Upper lobe of right lung (tissue), 1 donor: ENCODE results near the gene GPR157. TPM values are rescaled to one million over a fixed set of nuclear protein-coding genes. Genes with fewer than 3 reads are reported as not detected.
"Not testable (repeated sequence)": the region's sequence is repeated elsewhere in the genome, so short reads cannot be mapped to it uniquely, and the experiment has no call there.

Experiments used
- ATAC-seq: fragments of 200-7000 bp; cut with Tn5 transposase; one replicate; pipeline ENCODE4 v1.9.1; 2020; ENCODE audit warnings: mild to moderate bottlenecking, moderate library complexity
- DNase-seq: peaks from one replicate; pipeline ENCODE4 v3.0.0-alpha.2; 2020
- H3K27ac ChIP-seq: fragments of 200-600 bp; one replicate; pipeline ENCODE4 v1.8.0; 2022
- H3K27me3 ChIP-seq: fragments of 200-600 bp; one replicate; pipeline ENCODE4 v1.8.0; 2022; ENCODE audit warnings: mild to moderate bottlenecking
- H3K36me3 ChIP-seq: fragments of 200-600 bp; one replicate; pipeline ENCODE4 v1.8.0; 2022
- H3K4me1 ChIP-seq: fragments of 200-600 bp; one replicate; pipeline ENCODE4 v1.8.0; 2022
- H3K4me3 ChIP-seq: fragments of 200-600 bp; one replicate; pipeline ENCODE4 v1.8.0; 2022; ENCODE audit warnings: mild to moderate bottlenecking
- H3K9me3 ChIP-seq: fragments of 200-600 bp; one replicate; pipeline ENCODE4 v1.8.0; 2022
- intact Hi-C: fragments of 100-400 bp; cut with DNase I; formaldehyde crosslinking; loops from one replicate; pipeline ENCODE4 v1.11.0; 2022
- total RNA-seq: library from RNA; stranded (reverse); fragmentation: NEBNext Ultra II Directional; extraction: Animal tissue kit (Norgen Biotek cat#: 25700); gene quantifications from one replicate; pipeline ENCODE4 v1.2.1, GENCODE V29; 2021
- TF ChIP-seq, protein P1 (sequence below): fragments of 200-600 bp; IDR thresholded peaks from one replicate; pipeline ENCODE4 v1.8.0; 2022; ENCODE audit warnings: antibody characterized with exemption
- donor health status: DM: no; HTN: yes; CAD: no; lungs with severe emphysema.

GPR157 gene
- total RNA-seq, 1 donor from 2014 or later, result 19.0 TPM

DNA sequence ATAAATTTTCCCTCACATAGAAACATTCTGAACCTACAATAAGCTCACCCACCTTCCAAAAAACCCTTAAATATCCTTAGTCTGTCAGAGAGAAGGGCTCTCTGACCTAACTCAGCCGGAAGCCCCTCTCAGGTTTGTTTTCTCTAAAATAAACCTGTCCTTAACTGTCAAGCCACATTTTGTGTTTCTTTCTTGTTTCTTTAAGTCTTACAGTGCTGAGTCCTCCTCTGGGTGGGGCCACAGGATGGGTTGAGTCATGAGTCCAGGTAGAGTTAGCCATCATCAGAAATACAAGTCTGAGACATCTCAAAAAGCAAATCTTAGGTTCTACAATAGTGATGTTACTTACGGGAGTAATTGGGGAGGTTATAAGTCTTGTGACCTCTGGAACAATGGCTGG lies 33.1 kb downstream of the GPR157 start:
- Histone ChIP-seq H3K4me3 (no peak overlapping the region), H3K27ac (no peak overlapping the region), H3K9me3 (no peaks in the 10 kb centered on the region), H3K27me3 (no peaks in the 10 kb centered on the region), H3K4me1 (no peaks in the 10 kb centered on the region), H3K36me3 (no peaks in the 10 kb centered on the region)
- TF ChIP-seq, protein P1, sequence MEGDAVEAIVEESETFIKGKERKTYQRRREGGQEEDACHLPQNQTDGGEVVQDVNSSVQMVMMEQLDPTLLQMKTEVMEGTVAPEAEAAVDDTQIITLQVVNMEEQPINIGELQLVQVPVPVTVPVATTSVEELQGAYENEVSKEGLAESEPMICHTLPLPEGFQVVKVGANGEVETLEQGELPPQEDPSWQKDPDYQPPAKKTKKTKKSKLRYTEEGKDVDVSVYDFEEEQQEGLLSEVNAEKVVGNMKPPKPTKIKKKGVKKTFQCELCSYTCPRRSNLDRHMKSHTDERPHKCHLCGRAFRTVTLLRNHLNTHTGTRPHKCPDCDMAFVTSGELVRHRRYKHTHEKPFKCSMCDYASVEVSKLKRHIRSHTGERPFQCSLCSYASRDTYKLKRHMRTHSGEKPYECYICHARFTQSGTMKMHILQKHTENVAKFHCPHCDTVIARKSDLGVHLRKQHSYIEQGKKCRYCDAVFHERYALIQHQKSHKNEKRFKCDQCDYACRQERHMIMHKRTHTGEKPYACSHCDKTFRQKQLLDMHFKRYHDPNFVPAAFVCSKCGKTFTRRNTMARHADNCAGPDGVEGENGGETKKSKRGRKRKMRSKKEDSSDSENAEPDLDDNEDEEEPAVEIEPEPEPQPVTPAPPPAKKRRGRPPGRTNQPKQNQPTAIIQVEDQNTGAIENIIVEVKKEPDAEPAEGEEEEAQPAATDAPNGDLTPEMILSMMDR, result no peak
- intact Hi-C loops, result no loop called here
- ATAC-seq (no peak), DNase-seq (no peak)

DNA sequence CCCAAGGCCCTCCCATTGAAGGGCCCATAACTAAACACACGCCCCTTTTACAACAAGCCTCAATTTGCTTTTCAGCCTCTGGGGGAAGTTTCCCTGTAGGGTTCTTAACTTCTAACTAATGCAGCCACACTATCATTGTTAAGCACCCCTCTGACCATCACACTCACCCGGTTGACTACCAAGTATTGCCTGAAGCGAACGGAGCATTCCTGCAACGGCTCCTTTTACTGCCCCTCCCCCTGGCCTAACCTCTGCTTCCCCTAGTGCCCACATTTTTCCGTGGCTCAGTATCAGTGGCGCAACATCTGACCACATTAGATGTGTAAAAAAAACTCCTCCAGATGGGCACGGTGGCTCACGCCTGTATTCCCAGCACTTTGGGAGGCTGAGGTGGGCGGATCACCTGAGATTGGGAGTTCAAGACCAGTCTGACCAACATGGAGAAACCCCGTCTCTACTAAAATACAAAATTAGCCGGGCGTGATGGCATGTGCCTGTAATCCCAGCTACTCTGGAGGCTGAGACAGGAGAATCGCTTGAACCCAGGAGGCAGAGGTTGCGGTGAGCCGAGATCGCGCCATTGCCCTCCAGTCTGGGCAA lies 34.8 kb downstream of the GPR157 start:
- H3K4me1 ChIP-seq, H3K9me3 ChIP-seq, DNase-seq, H3K27me3 ChIP-seq, H3K36me3 ChIP-seq, H3K27ac ChIP-seq, intact Hi-C loops, H3K4me3 ChIP-seq: not testable (repeated sequence)
- peak; percentile 36 for ATAC-seq

GRCh38 chr1:9093581-9093980 lies 35.3 kb downstream of the GPR157 start:
- Histone ChIP-seq H3K36me3 (no peaks in the 10 kb centered on the region), H3K27me3 (no peaks in the 10 kb centered on the region), H3K4me3 (no peak overlapping the region), H3K27ac (no peak overlapping the region), H3K4me1 (no peaks in the 10 kb centered on the region), H3K9me3 (no peaks in the 10 kb centered on the region)
- DNase-seq (no peak), ATAC-seq (peak; percentile 47)
- TF ChIP-seq, protein P1, result no peak
- intact Hi-C loops, result no loop called here

DNA sequence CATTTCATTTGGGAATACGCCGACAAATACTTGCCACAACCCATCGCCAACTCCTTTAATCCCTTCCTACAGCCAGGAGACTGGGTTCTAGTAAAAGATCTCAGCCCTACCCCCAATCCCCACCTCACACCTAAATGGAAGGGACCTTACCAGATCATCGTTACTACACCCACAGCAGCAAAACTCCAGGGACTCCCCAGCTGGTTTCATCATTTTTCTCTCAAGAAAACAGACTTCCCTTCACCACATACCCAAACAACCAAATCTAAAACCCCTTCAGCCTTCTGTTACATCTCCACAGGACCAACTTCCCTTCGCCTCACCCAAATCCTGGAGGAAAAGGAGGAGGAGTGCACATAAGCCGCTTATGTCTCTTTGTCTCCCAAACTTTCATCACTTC lies 35.8 kb downstream of the GPR157 start:
- H3K9me3 ChIP-seq, result no peaks in the 10 kb centered on the region
- ATAC-seq, result no peak
- no peak overlapping the region for H3K27ac ChIP-seq
- intact Hi-C loops, result no loop called here
- TF ChIP-seq, protein P1, result no peak
- H3K4me1 ChIP-seq, result no peaks in the 10 kb centered on the region
- no peak for DNase-seq
- no peaks in the 10 kb centered on the region for H3K36me3 ChIP-seq
- H3K27me3 ChIP-seq, result no peaks in the 10 kb centered on the region
- H3K4me3 ChIP-seq, result no peak overlapping the region

- ATAC-seq (no peak), DNase-seq (no peak)
- intact Hi-C loops, result no loop called here
- no peaks in the 10 kb centered on the region for H3K9me3 ChIP-seq
- peaks cover 3% of the 10 kb centered on the region for H3K4me1 ChIP-seq
- no peak overlapping the region for H3K4me3 ChIP-seq
- H3K27ac ChIP-seq, result no peak overlapping the region
- TF ChIP-seq, protein P1, result no peak
- H3K36me3 ChIP-seq, result no peaks in the 10 kb centered on the region
- H3K27me3 ChIP-seq, result no peaks in the 10 kb centered on the region
Measured at GRCh38 chr1:9088807-9089206, 40.1 kb downstream of the GPR157 start.

DNA sequence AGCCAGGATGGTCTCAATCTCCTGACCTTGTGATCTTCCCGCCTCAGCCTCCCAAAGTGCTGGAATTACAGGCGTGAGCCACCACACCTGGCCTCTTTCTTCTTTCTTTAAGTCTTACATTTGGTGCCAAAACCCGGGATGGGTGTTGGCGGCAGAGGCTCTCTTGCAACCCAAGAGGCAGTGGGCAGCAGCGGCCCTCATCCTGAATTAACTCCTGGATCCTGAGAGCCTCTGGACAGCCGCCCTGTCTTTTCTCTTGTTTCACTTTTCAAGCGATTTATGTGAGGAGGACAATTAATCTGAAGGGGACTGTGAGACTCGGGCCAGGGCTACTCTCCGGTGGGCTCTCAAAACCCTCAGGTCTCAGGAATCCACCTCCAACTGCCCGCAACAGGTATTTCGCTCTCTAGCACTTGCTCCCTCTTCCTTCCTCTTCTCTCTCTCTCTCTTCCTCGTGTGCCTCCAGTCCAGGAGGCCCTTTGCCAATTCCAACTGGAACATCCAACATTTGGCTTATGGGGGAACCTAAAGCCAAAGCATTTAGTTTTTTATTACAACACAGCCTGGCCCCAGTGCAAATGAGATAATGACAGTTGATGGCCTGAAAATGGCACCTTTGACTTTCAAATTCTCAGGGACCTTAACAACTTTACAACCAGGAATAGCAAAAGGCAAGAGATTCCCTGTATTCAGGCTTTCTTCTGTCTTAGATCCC lies 41.3 kb downstream of the GPR157 start:
- Histone ChIP-seq H3K9me3 (no peaks in the 10 kb centered on the region), H3K4me3 (no peak overlapping the region), H3K27me3 (no peaks in the 10 kb centered on the region), H3K36me3 (no peaks in the 10 kb centered on the region), H3K4me1 (peaks cover 12% of the 10 kb centered on the region), H3K27ac (no peak overlapping the region)
- DNase-seq (no peak), ATAC-seq (no peak)
- TF ChIP-seq, protein P1, result no peak
- intact Hi-C loops, result no loop called here
